Measurements from ENCODE around the gene MIB1. TPM values are rescaled to one million over a fixed set of nuclear protein-coding genes. Genes with fewer than 3 reads are reported as not detected.

MIB1 gene
- total RNA-seq, 3 donors from 2014 or later, result 12.3 to 16.8 (median 16.0) TPM

DNA sequence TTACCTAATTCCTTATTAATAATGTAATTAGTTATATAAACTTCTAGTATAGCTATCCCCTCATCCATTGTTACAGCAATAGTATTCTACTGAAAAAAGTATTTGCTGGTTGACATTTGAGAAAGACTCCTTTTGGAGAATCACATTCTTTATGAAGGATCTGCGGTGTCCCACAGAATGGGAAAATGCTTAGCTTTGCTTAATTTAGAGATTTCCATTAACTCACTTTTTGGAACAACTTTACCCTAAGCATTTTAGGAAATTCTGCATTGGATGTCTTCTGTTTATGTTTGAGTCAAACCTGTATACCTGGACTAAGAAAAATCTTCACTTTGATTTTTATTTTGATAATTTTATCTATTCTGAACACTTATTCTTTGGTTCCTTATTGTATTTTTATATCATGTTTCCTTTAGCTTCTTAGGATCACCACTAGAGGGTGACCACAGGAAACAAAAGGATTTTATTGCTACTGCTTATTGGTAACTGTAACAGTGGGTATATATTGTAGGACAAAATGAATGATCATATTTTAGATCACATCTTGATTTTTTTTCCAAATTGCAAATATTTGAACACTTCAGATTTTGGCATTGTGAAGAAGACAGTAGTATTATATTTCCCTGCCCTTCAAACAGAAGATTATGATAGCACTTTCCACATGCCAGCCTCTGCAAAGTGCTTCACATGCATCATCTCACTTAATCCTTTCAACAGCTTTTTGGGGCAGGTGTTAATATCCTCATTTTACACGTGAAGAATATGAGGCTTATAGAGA, 79.6 kb downstream of the MIB1 start:
- H3K4me3 Mint-ChIP-seq, result no peak overlapping the region
- no peak for DNase-seq
- H3K4me1 Mint-ChIP-seq (ENCODE audit: low read depth), result no peaks in the 10 kb centered on the region
- H3K27me3 Mint-ChIP-seq (ENCODE audit: low read depth), result no peaks in the 10 kb centered on the region
- peaks cover 32% of the 10 kb centered on the region for H3K36me3 Mint-ChIP-seq (ENCODE audit: insufficient read depth)
- H3K9me3 Mint-ChIP-seq, result no peaks in the 10 kb centered on the region
- ATAC-seq, result no peak

DNA sequence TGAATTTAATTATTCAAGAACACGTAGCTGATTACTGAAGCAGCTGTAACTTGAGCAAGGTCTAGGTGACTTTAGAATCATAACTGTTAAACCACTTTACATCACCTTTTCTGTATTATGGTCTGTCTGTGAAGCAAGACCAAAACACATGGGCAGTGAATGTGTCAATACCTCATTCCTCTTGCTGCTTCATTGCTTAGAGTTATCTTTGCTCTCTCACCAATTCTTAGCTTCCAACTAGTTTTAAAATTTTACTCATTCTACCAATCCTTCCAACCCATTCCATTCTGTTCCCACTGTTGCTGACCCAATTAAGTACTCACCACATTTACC, 80.2 kb downstream of the MIB1 start:
- Mint-ChIP-seq H3K9me3 (no peaks in the 10 kb centered on the region), H3K4me3 (no peak overlapping the region), H3K36me3 (ENCODE audit: insufficient read depth) (peaks cover 30% of the 10 kb centered on the region), H3K4me1 (ENCODE audit: low read depth) (no peaks in the 10 kb centered on the region), H3K27me3 (ENCODE audit: low read depth) (no peaks in the 10 kb centered on the region)
- DNase-seq, result no peak
- no peak for ATAC-seq

DNA sequence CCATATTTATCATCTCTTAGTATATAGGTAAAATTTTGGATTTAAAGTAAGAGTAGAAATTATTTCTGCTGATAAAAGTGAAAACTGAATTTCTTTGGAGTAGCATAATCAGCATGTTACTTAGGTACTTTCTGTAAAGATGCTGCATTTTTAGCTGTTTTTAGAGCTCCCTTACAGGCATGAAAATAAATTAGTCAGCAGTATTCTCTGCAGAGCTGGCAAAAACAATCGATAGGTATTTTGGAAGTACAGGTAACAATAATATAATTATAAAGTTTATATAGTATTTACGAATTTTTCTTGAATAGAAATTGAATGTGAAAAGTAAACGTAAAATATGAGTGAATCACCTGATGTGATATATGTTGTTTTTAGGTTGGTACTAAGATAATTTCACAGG, 83.3 kb downstream of the MIB1 start:
- Mint-ChIP-seq H3K36me3 (ENCODE audit: insufficient read depth) (peaks cover 20% of the 10 kb centered on the region), H3K4me1 (ENCODE audit: low read depth) (no peaks in the 10 kb centered on the region), H3K9me3 (no peaks in the 10 kb centered on the region), H3K4me3 (no peak overlapping the region), H3K27me3 (ENCODE audit: low read depth) (no peaks in the 10 kb centered on the region)
- DNase-seq (no peak), ATAC-seq (no peak)

GRCh38 chr18:21826196-21826595, 85.6 kb downstream of the MIB1 start:
- Mint-ChIP-seq H3K27me3 (ENCODE audit: low read depth) (no peaks in the 10 kb centered on the region), H3K9me3 (no peaks in the 10 kb centered on the region), H3K4me3 (no peak overlapping the region), H3K36me3 (ENCODE audit: insufficient read depth) (peaks cover 17% of the 10 kb centered on the region), H3K4me1 (ENCODE audit: low read depth) (no peaks in the 10 kb centered on the region)
- ATAC-seq (no peak), DNase-seq (no peak)

DNA sequence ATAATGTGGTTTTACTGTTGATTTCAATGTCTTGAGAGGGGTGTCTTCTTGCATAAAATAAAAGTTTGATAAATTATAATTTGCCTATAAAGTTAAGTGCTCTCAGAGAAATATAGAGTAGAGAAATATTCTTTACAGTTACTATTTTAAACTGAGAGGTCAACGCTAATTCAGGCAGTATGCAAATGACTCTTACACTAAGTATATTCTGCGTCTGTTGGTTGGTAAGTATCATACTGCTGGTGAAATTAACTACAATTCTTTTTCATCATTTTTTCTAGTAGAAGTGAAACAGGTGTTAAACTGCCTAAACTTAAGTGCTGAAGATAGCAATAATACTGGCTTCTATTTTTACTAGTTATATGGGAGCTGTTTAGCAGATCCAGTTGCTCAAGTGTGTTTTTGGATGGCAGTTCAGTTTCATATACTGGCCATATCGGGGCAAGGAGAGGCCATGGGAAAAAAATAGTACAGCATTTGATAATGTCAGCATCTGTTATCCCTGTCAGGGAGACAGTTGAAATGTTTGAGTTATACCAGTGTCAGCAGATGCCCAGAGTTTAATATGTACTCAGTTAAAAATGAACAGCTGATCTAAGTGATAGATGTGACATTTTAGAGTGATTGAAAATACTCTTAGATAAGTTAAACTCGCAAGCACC, 86.2 kb downstream of the MIB1 start:
- H3K27me3 Mint-ChIP-seq (ENCODE audit: low read depth), result no peaks in the 10 kb centered on the region
- no peaks in the 10 kb centered on the region for H3K9me3 Mint-ChIP-seq
- H3K4me3 Mint-ChIP-seq, result no peak overlapping the region
- H3K4me1 Mint-ChIP-seq (ENCODE audit: low read depth), result no peaks in the 10 kb centered on the region
- peaks cover 17% of the 10 kb centered on the region for H3K36me3 Mint-ChIP-seq (ENCODE audit: insufficient read depth)
- ATAC-seq (no peak), DNase-seq (no peak)

DNA sequence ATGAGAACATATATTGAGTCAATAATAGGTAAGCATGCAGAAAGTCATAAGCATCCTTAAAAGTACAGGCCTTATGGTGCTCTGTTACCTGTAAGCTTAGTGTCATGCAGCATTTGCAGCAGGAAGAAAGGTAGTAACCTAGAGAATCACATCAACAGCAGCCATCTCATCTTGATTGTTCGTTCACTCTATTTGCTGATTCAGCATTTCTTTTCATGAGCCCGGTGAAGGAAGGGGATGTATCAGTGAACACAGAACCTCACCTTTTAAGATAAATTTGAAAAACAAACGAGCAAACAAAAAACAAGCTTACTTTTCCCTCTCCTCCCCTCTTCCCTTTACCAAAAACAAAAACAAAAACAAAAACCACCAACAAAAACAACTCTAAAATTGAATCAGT, 89.9 kb downstream of the MIB1 start:
- H3K4me1 Mint-ChIP-seq (ENCODE audit: low read depth), result no peaks in the 10 kb centered on the region
- H3K4me3 Mint-ChIP-seq, result no peak overlapping the region
- no peak for ATAC-seq
- H3K27me3 Mint-ChIP-seq (ENCODE audit: low read depth), result no peaks in the 10 kb centered on the region
- no peak for DNase-seq
- H3K9me3 Mint-ChIP-seq, result no peaks in the 10 kb centered on the region
- H3K36me3 Mint-ChIP-seq (ENCODE audit: insufficient read depth), result peaks cover 14% of the 10 kb centered on the region

DNA sequence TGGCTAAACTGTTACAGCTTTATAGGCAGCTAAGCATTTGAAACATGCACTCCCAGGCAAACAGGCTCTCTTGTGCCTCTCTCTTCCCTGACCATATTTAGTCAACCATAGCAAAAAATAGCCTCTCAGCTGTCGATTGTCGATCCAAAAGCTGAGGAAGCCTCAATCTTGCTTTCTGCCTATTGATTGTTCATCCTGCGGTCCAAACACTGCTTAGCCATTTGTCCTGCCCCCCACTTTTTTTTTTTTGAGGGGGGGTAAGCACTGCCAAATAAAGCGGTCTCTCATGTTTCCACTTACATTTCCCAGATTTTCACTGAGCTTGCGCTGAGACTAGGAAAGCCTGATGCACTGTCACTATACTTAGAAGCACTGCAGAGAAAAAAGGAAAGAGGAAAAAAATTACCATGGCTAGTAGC, 90.8 kb downstream of the MIB1 start:
- no peak for ATAC-seq
- no peaks in the 10 kb centered on the region for H3K9me3 Mint-ChIP-seq
- H3K4me3 Mint-ChIP-seq, result no peak overlapping the region
- H3K4me1 Mint-ChIP-seq (ENCODE audit: low read depth), result no peaks in the 10 kb centered on the region
- peaks cover 10% of the 10 kb centered on the region for H3K36me3 Mint-ChIP-seq (ENCODE audit: insufficient read depth)
- H3K27me3 Mint-ChIP-seq (ENCODE audit: low read depth), result no peaks in the 10 kb centered on the region
- no peak for DNase-seq

DNA sequence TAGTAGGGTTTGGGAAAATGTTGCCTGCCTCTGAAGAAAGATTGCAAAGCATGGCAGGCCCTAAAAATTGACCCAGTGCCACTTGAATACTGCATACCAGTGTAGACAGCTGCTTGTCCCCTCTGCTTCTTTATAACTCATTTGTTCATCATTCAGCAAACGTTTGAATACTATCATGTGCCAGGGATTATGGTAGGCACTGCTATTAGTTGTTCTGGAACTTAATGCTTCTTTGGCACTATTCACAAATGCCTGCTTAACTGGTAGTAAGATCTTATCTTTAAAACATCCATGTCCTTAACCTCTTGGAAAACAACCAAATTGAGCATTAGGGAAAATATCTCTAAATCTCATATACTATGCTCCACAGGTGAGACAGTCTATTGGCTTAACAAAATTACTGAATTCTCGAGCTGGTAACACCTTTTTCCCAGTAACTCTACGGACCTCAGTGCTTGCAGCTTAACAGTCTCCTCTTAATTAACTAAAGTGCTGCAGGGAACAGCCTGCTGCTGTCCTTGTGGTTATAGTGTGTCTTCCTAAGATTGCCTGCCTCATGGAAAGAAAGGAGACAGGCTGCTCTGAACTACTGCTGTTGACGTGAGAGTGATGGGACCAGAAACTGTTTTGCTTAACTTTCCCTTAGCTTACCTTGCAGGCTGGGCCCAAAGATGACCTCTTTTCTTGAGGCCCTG, 93.2 kb downstream of the MIB1 start:
- Mint-ChIP-seq H3K27me3 (ENCODE audit: low read depth) (no peaks in the 10 kb centered on the region), H3K36me3 (ENCODE audit: insufficient read depth) (peaks cover 11% of the 10 kb centered on the region), H3K4me3 (no peak overlapping the region), H3K9me3 (no peaks in the 10 kb centered on the region), H3K4me1 (ENCODE audit: low read depth) (no peaks in the 10 kb centered on the region)
- no peak for ATAC-seq
- no peak for DNase-seq

DNA sequence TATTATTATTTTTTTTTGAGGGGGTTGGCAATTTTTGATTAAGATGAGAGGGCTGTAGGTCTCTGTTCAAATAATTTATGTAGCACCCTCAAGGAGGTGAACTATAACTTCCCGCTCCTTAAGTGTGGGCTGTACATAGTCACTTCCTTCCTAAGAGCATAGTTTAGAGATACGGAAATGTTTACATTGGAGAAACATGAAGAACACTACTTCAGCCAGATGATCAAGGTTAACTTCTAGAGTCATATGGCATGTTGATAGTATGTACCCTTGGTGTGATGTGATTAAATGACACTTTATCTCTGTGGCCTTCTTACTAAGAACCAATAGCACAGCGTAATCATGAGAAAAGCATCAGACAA, 93.7 kb downstream of the MIB1 start:
- Mint-ChIP-seq H3K36me3 (ENCODE audit: insufficient read depth) (peaks cover 13% of the 10 kb centered on the region), H3K4me1 (ENCODE audit: low read depth) (no peaks in the 10 kb centered on the region), H3K9me3 (no peaks in the 10 kb centered on the region), H3K4me3 (no peak overlapping the region), H3K27me3 (ENCODE audit: low read depth) (no peaks in the 10 kb centered on the region)
- DNase-seq (no peak), ATAC-seq (no peak)

DNA sequence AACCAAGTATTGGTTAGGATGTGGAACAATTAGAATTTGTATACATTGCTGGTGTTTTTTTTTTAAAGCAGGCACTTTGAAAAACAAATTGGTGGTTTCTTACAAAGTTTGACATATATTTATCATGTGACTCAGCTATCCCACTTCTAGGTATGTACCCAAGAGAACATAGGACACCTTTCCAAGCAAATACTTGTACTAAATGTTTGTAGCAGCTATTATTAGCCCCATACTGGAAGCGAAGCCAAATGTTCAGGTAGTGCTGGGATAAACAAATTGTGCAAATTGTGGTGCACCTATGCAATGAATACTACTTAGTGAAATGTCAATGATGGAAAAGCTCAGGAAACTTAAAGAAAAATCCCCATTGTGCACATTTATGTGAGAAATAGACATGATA, 101.0 kb downstream of the MIB1 start:
- H3K4me3 Mint-ChIP-seq, result no peak overlapping the region
- H3K4me1 Mint-ChIP-seq (ENCODE audit: low read depth), result no peaks in the 10 kb centered on the region
- H3K36me3 Mint-ChIP-seq (ENCODE audit: insufficient read depth), result peaks cover 27% of the 10 kb centered on the region
- DNase-seq, result no peak
- H3K27me3 Mint-ChIP-seq (ENCODE audit: low read depth), result no peaks in the 10 kb centered on the region
- H3K9me3 Mint-ChIP-seq, result no peaks in the 10 kb centered on the region
- ATAC-seq, result no peak

- no peak overlapping the region for H3K4me3 Mint-ChIP-seq
Measured at GRCh38 chr18:21843341-21843740, 102.7 kb downstream of the MIB1 start.

DNA sequence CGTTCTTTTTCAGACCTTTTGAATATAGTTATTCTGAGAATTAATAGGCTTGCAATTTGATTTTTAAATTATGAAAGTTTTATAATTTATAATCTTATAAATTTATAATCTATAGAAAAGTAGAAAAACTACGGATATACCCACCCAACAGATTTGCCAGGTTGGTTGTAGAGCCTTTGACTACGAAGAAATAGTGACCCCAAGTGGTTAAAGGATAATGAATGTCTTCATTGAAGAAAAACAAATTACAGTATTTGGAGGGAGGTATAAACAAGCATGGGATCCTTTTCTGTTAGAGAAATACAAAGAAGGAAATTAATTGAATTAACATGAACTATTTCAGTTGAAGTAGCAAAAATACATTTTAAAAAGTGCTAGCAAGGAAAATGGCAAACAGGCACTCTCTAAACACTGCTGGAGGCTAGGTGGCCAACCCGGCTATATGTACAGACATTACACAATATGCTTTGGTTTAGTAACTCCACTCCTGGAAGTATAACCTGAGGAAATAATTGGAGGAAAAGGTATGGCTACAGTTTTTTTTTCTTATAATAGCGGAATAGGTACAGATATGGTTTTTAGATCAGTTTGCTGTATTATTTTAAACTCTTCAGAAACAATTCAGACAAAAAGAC, 110.9 kb downstream of the MIB1 start:
- Mint-ChIP-seq H3K36me3 (ENCODE audit: insufficient read depth) (peaks cover 19% of the 10 kb centered on the region), H3K4me3 (no peak overlapping the region), H3K27me3 (ENCODE audit: low read depth) (no peaks in the 10 kb centered on the region), H3K4me1 (ENCODE audit: low read depth) (peaks cover 8% of the 10 kb centered on the region), H3K9me3 (no peaks in the 10 kb centered on the region)
- DNase-seq (no peak), ATAC-seq (no peak)

More at GRCh38 chr18:21843341-21843740, 102.7 kb downstream of the MIB1 start:
- Mint-ChIP-seq H3K27me3 (ENCODE audit: low read depth) (no peaks in the 10 kb centered on the region), H3K4me1 (ENCODE audit: low read depth) (no peaks in the 10 kb centered on the region), H3K9me3 (no peaks in the 10 kb centered on the region), H3K36me3 (ENCODE audit: insufficient read depth) (peaks cover 37% of the 10 kb centered on the region)
- no peak for ATAC-seq
- no peak for DNase-seq

DNA sequence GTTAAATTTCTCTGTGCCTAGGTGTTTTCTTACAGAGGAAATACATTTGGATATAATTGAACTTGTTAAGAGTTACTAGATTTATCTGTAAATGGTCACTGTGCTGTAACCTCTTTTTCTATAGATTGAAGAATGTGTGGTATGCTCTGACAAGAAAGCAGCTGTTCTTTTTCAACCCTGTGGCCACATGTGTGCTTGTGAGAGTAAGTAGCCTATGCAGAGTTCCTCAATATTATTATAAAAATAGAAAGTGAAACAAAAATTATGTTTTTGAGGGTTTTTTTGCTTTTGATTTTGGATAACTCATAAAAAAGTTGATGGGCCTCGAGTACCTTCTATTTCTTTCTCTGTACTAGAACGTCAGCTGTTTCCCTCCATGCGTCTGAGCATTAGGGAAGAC, 112.4 kb downstream of the MIB1 start:
- H3K9me3 Mint-ChIP-seq, result no peaks in the 10 kb centered on the region
- H3K27me3 Mint-ChIP-seq (ENCODE audit: low read depth), result no peaks in the 10 kb centered on the region
- DNase-seq, result no peak
- peaks cover 22% of the 10 kb centered on the region for H3K36me3 Mint-ChIP-seq (ENCODE audit: insufficient read depth)
- H3K4me1 Mint-ChIP-seq (ENCODE audit: low read depth), result peaks cover 8% of the 10 kb centered on the region
- no peak for ATAC-seq
- H3K4me3 Mint-ChIP-seq, result no peak overlapping the region

GRCh38 chr18:21853775-21854552, 113.4 kb downstream of the MIB1 start:
- no peak overlapping the region for H3K4me3 Mint-ChIP-seq
- peaks cover 27% of the 10 kb centered on the region for H3K36me3 Mint-ChIP-seq (ENCODE audit: insufficient read depth)
- H3K27me3 Mint-ChIP-seq (ENCODE audit: low read depth), result no peaks in the 10 kb centered on the region
- ATAC-seq, result no peak
- DNase-seq, result no peak
- peaks cover 8% of the 10 kb centered on the region for H3K4me1 Mint-ChIP-seq (ENCODE audit: low read depth)
- no peaks in the 10 kb centered on the region for H3K9me3 Mint-ChIP-seq
